Prostate gland (tissue), 2 donors: Measurements from ENCODE around the gene LMF2.

Experiments
- POLR2A ChIP-seq: fragments of 450-650 bp; IDR thresholded peaks from one replicate; pipeline ENCODE4 v1.6.1; 2016; ENCODE audit warnings: antibody characterized with exemption, mild to moderate bottlenecking
- POLR2AphosphoS5 ChIP-seq: sonication (generic); formaldehyde crosslinking; IDR thresholded peaks from one replicate; pipeline ENCODE4 v1.6.1; 2017; ENCODE audit warnings: antibody characterized with exemption
- TF ChIP-seq, protein P1 (sequence below), 4 experiments: fragments of 200-600 bp in 2 of 4; fragments of 450-650 bp in 2 of 4; sonication (generic) in 2 of 4; IDR thresholded peaks; 1 replicate in 3 of 4; 2 replicates in 1 of 4; pipeline ENCODE4 v1.5.1; 2016 to 2019; ENCODE audit warnings: antibody characterized with exemption in 4 of 4, mild to moderate bottlenecking in 2 of 4, moderate library complexity in 2 of 4

DNA sequence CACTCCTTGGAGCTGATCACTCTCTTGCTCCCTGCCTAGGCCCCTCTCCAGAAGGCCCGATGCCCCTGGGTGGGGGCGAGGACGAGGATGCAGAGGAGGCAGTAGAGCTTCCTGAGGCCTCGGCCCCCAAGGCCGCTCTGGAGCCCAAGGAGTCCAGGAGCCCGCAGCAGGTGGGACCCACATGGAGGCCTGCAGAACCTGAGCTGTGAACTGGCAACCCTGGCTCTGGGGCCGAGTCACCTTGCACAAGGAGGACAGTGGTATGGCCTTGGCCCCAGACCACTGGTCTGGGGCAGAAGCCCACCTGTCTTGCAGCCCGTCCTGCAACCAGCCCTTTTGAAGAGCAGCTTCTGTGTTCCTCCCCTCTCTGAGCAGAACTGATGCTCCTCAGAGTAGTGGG is 11.6 kb upstream of the LMF2 start:
- TF ChIP-seq POLR2AphosphoS5 (no peak), POLR2A (no peak)
- TF ChIP-seq, protein P1, sequence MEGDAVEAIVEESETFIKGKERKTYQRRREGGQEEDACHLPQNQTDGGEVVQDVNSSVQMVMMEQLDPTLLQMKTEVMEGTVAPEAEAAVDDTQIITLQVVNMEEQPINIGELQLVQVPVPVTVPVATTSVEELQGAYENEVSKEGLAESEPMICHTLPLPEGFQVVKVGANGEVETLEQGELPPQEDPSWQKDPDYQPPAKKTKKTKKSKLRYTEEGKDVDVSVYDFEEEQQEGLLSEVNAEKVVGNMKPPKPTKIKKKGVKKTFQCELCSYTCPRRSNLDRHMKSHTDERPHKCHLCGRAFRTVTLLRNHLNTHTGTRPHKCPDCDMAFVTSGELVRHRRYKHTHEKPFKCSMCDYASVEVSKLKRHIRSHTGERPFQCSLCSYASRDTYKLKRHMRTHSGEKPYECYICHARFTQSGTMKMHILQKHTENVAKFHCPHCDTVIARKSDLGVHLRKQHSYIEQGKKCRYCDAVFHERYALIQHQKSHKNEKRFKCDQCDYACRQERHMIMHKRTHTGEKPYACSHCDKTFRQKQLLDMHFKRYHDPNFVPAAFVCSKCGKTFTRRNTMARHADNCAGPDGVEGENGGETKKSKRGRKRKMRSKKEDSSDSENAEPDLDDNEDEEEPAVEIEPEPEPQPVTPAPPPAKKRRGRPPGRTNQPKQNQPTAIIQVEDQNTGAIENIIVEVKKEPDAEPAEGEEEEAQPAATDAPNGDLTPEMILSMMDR (IDR thresholded peaks at IDR 0.05) = no peak
